A673 (cell line): ENCODE data around the gene BAIAP3.
"Not testable (repeated sequence)": the region's sequence is repeated elsewhere in the genome, so short reads cannot be mapped to it uniquely, and the experiment has no call there.

Source experiments
- EZH2 ChIP-seq: fragments of 200-600 bp; sonication (generic); IDR thresholded peaks from 2 replicates; pipeline ENCODE4 v1.6.1; 2017; ENCODE audit warnings: borderline replicate concordance, low read depth, mild to moderate bottlenecking, mixed read lengths, antibody characterized with exemption, low read length; ENCODE audit not compliant: poor library complexity, severe bottlenecking
- TF ChIP-seq, protein P1 (sequence below): fragments of 300-800, 200-600 bp; sonication (generic); conservative IDR thresholded peaks from 2 replicates; pipeline ENCODE4 v1.5.1; 2017; ENCODE audit warnings: low read depth, mild to moderate bottlenecking, antibody characterized with exemption, low read length, moderate library complexity, mixed read lengths

DNA sequence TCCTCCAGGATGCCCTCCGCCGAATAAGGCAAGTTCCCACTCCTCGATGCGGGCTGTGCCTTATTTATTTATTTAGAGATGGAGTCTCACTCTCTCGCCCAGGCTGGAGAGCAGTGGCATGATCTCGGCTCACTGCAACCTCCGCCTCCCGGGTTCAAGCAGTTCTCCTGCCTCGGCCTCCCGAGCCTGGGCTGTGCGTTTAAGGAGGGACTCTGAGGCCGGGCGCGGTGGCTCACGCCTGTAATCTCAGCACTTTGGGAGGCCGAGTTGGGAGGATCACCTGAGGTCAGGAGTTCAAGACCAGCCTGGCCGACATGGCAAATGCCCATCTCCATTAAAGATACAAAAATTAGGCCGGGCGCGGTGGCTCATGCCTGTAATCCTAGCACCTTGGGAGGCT lies 5.3 kb upstream of the BAIAP3 start:
- TF ChIP-seq, protein P1, sequence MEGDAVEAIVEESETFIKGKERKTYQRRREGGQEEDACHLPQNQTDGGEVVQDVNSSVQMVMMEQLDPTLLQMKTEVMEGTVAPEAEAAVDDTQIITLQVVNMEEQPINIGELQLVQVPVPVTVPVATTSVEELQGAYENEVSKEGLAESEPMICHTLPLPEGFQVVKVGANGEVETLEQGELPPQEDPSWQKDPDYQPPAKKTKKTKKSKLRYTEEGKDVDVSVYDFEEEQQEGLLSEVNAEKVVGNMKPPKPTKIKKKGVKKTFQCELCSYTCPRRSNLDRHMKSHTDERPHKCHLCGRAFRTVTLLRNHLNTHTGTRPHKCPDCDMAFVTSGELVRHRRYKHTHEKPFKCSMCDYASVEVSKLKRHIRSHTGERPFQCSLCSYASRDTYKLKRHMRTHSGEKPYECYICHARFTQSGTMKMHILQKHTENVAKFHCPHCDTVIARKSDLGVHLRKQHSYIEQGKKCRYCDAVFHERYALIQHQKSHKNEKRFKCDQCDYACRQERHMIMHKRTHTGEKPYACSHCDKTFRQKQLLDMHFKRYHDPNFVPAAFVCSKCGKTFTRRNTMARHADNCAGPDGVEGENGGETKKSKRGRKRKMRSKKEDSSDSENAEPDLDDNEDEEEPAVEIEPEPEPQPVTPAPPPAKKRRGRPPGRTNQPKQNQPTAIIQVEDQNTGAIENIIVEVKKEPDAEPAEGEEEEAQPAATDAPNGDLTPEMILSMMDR, result not testable (repeated sequence)
- TF ChIP-seq EZH2, result not testable (repeated sequence)
